ENCODE results near the gene SRBD1. TPM values are rescaled to one million over a fixed set of nuclear protein-coding genes. Genes with fewer than 3 reads are reported as not detected.

Gene SRBD1
- total RNA-seq, 4 donors from 2014 or later: 13.5 to 36.2 (median 26.8) TPM

DNA sequence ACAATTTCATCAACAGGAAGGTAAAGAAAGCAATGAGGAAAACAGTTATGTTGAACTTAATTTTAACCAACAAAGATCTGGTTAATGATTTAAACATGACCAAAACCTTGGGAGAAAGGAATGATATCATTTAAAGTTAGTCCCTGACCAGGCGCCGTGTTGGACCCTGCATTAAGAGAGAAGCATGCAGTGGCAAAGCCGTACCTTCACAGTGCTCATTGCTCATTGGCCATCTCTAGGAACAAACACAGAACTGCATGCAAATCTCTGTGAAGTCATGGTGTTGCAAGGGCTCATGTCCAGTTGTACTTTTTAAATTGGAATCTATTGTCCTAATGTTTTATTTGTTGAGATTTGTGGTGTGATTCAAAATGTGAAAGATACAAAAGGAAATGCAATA, 12.0 kb upstream of the SRBD1 start:
- intact Hi-C loops (cut with DNase I; ENCODE audit: low total_unique reads): no loop called here
- in situ Hi-C loops (cut with MboI; ENCODE audit: low pct_ligation_motif_present in 1 of 4, low pct_unique_long_range_greater_than_20kb in 1 of 4, low sequenced_read_pairs in 3 of 4): no loop called here
- no peaks in the 10 kb centered on the region for H3K9me3 ChIP-seq
- DNase-seq: no peak
- H3K4me1 ChIP-seq: no peaks in the 10 kb centered on the region
- no peak overlapping the region for H3K27ac ChIP-seq
- no peaks in the 10 kb centered on the region for H3K36me3 ChIP-seq
- no peak overlapping the region for H3K4me3 ChIP-seq
- no peak for TF ChIP-seq EP300 (IDR thresholded peaks at IDR 0.05; ENCODE audit: low read depth)
- TF ChIP-seq, protein P1, sequence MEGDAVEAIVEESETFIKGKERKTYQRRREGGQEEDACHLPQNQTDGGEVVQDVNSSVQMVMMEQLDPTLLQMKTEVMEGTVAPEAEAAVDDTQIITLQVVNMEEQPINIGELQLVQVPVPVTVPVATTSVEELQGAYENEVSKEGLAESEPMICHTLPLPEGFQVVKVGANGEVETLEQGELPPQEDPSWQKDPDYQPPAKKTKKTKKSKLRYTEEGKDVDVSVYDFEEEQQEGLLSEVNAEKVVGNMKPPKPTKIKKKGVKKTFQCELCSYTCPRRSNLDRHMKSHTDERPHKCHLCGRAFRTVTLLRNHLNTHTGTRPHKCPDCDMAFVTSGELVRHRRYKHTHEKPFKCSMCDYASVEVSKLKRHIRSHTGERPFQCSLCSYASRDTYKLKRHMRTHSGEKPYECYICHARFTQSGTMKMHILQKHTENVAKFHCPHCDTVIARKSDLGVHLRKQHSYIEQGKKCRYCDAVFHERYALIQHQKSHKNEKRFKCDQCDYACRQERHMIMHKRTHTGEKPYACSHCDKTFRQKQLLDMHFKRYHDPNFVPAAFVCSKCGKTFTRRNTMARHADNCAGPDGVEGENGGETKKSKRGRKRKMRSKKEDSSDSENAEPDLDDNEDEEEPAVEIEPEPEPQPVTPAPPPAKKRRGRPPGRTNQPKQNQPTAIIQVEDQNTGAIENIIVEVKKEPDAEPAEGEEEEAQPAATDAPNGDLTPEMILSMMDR (IDR thresholded peaks at IDR 0.05): no peak
- no peak for TF ChIP-seq POLR2AphosphoS5 (IDR thresholded peaks at IDR 0.05)
- no peak for TF ChIP-seq POLR2A (IDR thresholded peaks at IDR 0.05)
- no peaks in the 10 kb centered on the region for H3K27me3 ChIP-seq
- 92 to 93% methylated on average over 2 to 3 of the region's 3 CpGs for WGBS, 2 donors (ENCODE audit: low coverage in 1 of 2)

DNA sequence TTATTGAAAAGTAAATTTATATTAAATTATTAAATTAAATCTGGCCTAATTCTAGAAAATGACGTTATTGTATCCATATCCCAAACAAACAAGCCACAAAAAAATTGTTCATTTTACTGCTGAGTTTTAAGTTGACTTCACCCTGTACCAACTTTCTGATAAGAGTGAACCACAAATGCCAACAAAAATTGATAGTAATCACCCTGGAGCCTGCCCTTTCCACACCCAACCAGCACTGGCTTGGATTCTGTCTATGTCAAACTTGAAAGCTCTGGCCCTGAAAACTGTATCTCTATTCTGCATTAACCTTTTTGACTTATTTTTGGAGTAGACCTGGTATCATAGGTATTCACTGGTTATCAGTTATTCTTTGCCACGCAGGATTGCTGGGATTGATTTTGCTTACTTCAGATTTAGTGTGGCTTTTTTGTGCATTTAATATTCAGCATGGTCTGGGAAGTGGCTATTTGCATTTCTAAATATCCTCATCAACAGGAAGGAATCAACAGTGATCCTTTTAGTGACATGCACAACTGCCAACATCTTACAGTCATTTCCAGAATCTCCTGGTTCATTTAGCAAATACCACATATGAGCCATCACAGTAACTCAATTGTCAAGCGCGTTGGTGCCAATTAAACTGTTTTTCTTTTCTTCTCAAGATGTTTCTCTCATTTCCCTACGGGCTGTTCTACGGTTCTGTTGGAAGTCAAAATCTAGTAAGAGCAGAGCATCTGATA, 11.4 kb upstream of the SRBD1 start:
- DNase-seq: no peak
- Histone ChIP-seq H3K27me3 (no peaks in the 10 kb centered on the region), H3K36me3 (no peaks in the 10 kb centered on the region), H3K27ac (no peak overlapping the region), H3K4me3 (no peak overlapping the region), H3K4me1 (no peaks in the 10 kb centered on the region), H3K9me3 (no peaks in the 10 kb centered on the region)
- TF ChIP-seq, protein P1 (IDR thresholded peaks at IDR 0.05): no peak
- TF ChIP-seq POLR2AphosphoS5 (IDR thresholded peaks at IDR 0.05): no peak
- no peak for TF ChIP-seq POLR2A (IDR thresholded peaks at IDR 0.05)
- TF ChIP-seq EP300 (IDR thresholded peaks at IDR 0.05; ENCODE audit: low read depth): no peak
- in situ Hi-C loops (cut with MboI; ENCODE audit: low pct_ligation_motif_present in 1 of 4, low pct_unique_long_range_greater_than_20kb in 1 of 4, low sequenced_read_pairs in 3 of 4): no loop called here
- 88 to 91% methylated on average over 6 of the region's 6 CpGs for WGBS, 2 donors (ENCODE audit: low coverage in 1 of 2)
- intact Hi-C loops (cut with DNase I; ENCODE audit: low total_unique reads): no loop called here

DNA sequence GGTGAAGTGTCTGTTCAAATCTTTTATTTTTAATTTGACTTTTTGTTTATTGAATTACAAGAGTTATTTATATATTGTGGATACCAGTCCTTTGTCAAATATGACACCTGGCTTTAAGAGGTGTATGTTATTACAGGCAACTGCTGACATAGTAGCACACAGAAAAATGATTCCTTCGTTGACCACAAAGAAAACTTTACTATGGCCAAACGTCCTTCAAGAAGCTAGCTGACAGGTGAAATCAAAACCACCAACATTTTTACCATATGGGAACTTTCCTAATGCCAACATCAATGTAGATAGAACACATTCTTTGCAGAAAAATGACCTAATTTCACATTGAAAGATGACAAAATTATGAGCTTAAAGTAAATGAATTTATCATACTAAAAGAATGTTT, 6.4 kb upstream of the SRBD1 start:
- H3K4me1 ChIP-seq: peaks cover 0 to 1% (median 0%) of the 10 kb centered on the region in 4 donors
- H3K27me3 ChIP-seq: no peaks in the 10 kb centered on the region
- no peak for DNase-seq
- no peak overlapping the region for H3K4me3 ChIP-seq
- intact Hi-C loops (cut with DNase I; ENCODE audit: low total_unique reads) (no loop called here), in situ Hi-C loops (cut with MboI; ENCODE audit: low pct_ligation_motif_present in 1 of 4, low pct_unique_long_range_greater_than_20kb in 1 of 4, low sequenced_read_pairs in 3 of 4) (no loop called here)
- H3K9me3 ChIP-seq: no peaks in the 10 kb centered on the region
- 25 to 46% methylated on average over 2 of the region's 2 CpGs for WGBS, 2 donors (ENCODE audit: low coverage in 1 of 2)
- no peak overlapping the region for H3K27ac ChIP-seq
- no peaks in the 10 kb centered on the region for H3K36me3 ChIP-seq
- TF ChIP-seq POLR2AphosphoS5 (IDR thresholded peaks at IDR 0.05) (no peak), POLR2A (IDR thresholded peaks at IDR 0.05) (no peak)

DNA sequence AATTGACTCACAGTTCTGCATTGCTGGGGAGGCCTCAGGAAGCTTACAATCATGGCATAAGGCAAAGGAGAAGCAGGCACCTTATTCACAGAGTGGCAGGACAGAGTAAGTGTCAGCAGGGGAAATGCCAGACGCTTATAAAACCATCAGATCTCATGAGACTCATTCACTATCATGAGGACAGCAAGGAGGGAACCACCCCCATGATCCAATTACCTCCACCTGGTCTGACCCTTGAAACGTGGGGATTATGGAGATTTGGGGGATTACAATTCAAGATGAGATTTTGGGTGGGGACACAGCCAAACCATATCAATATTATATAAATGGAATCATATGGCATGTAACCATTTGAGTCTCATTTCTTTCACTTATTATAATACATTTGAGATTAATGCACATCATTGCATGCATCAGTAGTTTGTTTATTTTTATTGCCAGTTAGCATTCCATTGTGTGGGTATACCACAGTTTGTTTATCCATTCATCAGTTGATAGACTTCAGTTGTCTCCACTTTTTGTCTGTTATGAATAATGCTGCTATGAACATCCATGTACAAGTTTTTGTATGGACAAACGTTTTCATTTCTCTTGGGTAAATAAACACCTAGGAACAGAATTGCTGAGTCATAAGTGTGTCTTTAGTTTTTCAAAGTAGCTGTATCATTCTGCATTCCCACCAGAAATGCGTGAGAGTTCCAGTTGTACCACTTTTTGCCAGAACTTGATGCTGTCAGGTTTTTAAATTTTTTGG, 5.8 kb upstream of the SRBD1 start:
- intact Hi-C loops (cut with DNase I; ENCODE audit: low total_unique reads): no loop called here
- WGBS, 2 donors (ENCODE audit: low coverage in 1 of 2): 55 to 57% methylated on average over 4 of the region's 4 CpGs
- no peaks in the 10 kb centered on the region for H3K27me3 ChIP-seq
- TF ChIP-seq POLR2A (IDR thresholded peaks at IDR 0.05): no peak
- no peak for TF ChIP-seq EP300 (IDR thresholded peaks at IDR 0.05; ENCODE audit: low read depth)
- TF ChIP-seq, protein P1 (IDR thresholded peaks at IDR 0.05): no peak
- TF ChIP-seq POLR2AphosphoS5 (IDR thresholded peaks at IDR 0.05): no peak
- H3K27ac ChIP-seq: no peak overlapping the region
- in situ Hi-C loops (cut with MboI; ENCODE audit: low pct_ligation_motif_present in 1 of 4, low pct_unique_long_range_greater_than_20kb in 1 of 4, low sequenced_read_pairs in 3 of 4): no loop called here
- H3K4me3 ChIP-seq: no peak overlapping the region
- no peaks in the 10 kb centered on the region for H3K9me3 ChIP-seq
- no peak for DNase-seq
- peaks cover 0 to 3% (median 1%) of the 10 kb centered on the region in 4 donors for H3K4me1 ChIP-seq
- no peaks in the 10 kb centered on the region for H3K36me3 ChIP-seq

All from transverse colon (tissue), 4 donors.